Measurements from ENCODE around the gene FCGR1A.
A peak's percentile ranks its signal among the peaks of the same experiment; 100 is the strongest.
"Not testable (repeated sequence)": the region's sequence is repeated elsewhere in the genome, so short reads cannot be mapped to it uniquely, and the experiment has no call there.

The FCGR1A gene

GRCh38 chr1:149804417-149805080 lies 22.1 kb downstream of the FCGR1A start:
- H3K9me3 ChIP-seq (ENCODE audit: control insufficient read depth in 5 of 5, low read length in 5 of 5); H3K4me3 ChIP-seq (ENCODE audit: low read depth in 1 of 5, low read length in 5 of 5); H3K4me1 ChIP-seq (ENCODE audit: control insufficient read depth in 5 of 5, insufficient read depth in 5 of 5, low read length in 5 of 5); H3K9ac ChIP-seq (ENCODE audit: low read length in 5 of 5); H3K36me3 ChIP-seq (ENCODE audit: control insufficient read depth in 5 of 5, insufficient read depth in 5 of 5, low read length in 5 of 5); H3K27me3 ChIP-seq (ENCODE audit: control insufficient read depth in 5 of 5, insufficient read depth in 4 of 5, low read length in 5 of 5); H3K27ac ChIP-seq (ENCODE audit: low read depth, low read length): not testable (repeated sequence)

DNA sequence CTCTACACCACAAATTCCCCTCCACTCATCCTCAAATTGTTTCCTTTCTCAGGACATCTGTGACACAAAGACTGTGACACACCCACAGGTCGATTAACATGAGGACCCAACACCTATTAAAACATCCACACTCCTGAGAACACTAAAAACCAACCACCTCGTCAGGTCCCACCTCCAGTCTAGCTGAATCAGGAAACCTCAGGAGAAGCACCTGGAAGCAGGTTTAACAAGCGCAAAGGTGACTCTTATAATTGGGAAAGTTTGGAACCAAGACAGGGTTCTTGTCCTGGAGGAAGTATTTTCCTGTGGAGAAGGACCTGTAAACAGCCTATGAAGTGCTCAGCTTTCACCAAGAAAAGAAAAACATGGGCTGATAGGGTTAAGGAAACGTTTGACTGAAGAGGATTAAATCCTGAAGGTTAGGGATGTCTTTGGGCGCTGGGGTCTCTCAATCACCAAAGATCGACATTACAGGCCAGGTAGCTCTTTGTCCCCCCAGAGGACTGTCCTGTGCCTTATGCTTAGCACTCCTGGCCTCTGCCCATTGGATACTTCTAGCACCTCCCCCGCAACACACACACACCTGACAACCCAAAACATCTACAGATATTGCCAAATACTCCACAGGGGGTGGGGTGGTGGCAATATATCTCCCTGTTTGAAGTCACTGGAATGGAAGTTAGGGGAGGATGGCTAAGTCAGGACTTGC lies 28.4 kb downstream of the FCGR1A start:
- not testable (repeated sequence) for H3K9me3 ChIP-seq (ENCODE audit: control insufficient read depth in 5 of 5, low read length in 5 of 5); H3K4me1 ChIP-seq (ENCODE audit: control insufficient read depth in 5 of 5, insufficient read depth in 5 of 5, low read length in 5 of 5); H3K9ac ChIP-seq (ENCODE audit: low read length in 5 of 5); H3K27ac ChIP-seq (ENCODE audit: low read depth, low read length); H3K27me3 ChIP-seq (ENCODE audit: control insufficient read depth in 5 of 5, insufficient read depth in 4 of 5, low read length in 5 of 5); H3K4me3 ChIP-seq (ENCODE audit: low read depth in 1 of 5, low read length in 5 of 5); H3K36me3 ChIP-seq (ENCODE audit: control insufficient read depth in 5 of 5, insufficient read depth in 5 of 5, low read length in 5 of 5)

DNA sequence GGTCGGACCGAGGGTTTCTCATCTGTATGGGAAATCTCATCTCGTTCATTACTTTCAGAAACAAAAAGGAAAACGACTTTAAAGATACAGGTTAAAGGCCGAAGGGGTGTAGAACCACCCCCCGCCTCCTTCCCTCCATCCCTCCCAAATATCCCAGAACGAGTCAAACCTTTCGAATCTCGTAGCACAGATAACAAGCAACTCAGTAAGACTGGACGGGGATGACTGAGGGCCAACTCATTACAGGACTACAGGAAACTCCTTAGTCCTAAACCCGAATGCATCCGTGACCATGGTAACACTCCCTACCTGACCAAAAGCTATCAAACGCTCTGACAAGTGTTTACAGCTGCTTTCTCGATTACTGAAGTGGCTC lies 29.0 kb downstream of the FCGR1A start:
- not testable (repeated sequence) for H3K9me3 ChIP-seq (ENCODE audit: control insufficient read depth in 5 of 5, low read length in 5 of 5); H3K9ac ChIP-seq (ENCODE audit: low read length in 5 of 5); H3K36me3 ChIP-seq (ENCODE audit: control insufficient read depth in 5 of 5, insufficient read depth in 5 of 5, low read length in 5 of 5); H3K27ac ChIP-seq (ENCODE audit: low read depth, low read length); H3K27me3 ChIP-seq (ENCODE audit: control insufficient read depth in 5 of 5, insufficient read depth in 4 of 5, low read length in 5 of 5); H3K4me1 ChIP-seq (ENCODE audit: control insufficient read depth in 5 of 5, insufficient read depth in 5 of 5, low read length in 5 of 5)
- H3K4me3 ChIP-seq (ENCODE audit: low read depth in 1 of 5, low read length in 5 of 5): peak overlapping the region in 2 of 5 donors; percentile 22 to 29

DNA sequence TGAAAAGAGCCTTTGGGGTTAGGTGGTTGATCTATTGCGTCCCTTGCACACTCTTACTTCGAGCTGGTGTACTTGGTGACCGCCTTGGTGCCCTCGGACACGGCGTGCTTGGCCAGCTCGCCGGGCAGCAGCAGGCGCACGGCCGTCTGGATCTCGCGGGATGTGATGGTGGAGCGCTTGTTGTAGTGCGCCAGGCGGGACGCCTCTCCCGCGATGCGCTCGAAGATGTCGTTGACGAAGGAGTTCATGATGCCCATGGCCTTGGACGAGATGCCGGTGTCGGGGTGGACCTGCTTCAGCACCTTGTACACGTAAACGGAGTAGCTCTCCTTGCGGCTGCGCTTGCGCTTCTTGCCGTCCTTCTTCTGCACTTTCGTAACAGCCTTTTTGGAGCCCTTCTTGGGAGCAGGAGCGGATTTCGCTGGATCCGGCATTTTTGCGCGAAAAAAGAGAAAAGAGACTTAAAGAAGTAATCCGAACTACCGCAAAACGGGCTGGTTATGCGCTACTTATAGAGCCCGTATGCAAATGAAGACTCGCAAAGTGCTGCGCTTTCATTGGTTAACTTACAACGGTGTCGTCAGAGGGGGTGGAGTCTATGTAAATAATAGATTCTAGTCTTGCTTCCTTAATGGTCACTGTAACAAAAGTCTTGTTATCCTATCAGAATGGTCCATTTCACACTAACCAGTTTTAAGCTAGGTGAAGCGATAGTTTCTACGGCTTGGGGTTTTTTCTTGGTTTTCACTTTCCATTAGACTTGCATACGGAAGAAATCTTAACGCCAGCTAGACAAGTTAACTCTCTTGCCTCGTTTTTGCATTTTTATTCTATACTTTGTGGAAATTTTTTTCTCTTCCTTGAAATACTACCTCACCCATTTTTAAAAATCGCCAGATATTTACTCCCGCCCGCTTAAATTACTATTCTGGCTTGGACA lies 29.7 kb downstream of the FCGR1A start:
- H3K4me1 ChIP-seq (ENCODE audit: control insufficient read depth in 5 of 5, insufficient read depth in 5 of 5, low read length in 5 of 5); H3K9me3 ChIP-seq (ENCODE audit: control insufficient read depth in 5 of 5, low read length in 5 of 5); H3K9ac ChIP-seq (ENCODE audit: low read length in 5 of 5); H3K36me3 ChIP-seq (ENCODE audit: control insufficient read depth in 5 of 5, insufficient read depth in 5 of 5, low read length in 5 of 5); H3K27ac ChIP-seq (ENCODE audit: low read depth, low read length); H3K27me3 ChIP-seq (ENCODE audit: control insufficient read depth in 5 of 5, insufficient read depth in 4 of 5, low read length in 5 of 5): not testable (repeated sequence)
- peak overlapping the region; percentile 54 to 69 (median 62) for H3K4me3 ChIP-seq (ENCODE audit: low read depth in 1 of 5, low read length in 5 of 5)

DNA sequence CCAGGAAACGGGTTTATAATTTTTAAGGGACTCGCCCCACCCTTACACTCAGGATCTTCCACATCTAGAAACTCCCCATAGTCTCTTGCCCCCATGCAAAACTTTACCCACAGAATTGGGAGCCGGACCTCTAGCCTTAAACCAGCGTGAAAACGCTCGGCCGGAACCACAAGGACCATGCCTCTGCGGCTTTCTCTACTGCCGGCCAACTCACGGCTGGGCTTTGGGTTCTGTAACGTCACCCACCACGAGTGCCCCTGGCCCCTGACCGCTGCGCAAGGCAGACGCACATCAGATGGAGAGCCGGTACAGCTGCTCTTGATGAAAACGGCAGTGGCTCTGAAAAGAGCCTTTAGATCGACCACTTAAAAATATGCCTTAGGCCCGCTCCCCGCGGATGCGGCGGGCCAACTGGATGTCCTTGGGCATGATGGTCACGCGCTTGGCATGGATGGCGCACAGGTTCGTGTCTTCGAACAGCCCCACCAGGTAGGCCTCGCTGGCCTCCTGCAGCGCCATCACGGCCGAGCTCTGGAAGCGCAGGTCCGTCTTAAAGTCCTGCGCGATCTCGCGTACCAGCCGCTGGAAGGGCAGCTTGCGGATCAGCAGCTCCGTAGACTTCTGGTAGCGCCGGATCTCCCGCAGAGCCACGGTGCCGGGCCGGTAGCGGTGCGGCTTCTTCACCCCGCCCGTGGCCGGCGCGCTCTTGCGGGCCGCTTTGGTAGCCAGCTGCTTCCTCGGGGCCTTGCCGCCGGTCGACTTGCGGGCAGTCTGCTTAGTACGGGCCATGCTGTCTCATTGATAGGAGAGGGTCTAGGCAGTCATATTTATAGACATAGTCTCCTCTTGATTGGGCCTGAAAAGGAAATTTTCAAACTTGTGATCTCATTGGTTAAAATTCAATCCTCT lies 30.7 kb downstream of the FCGR1A start:
- H3K4me3 ChIP-seq (ENCODE audit: low read depth in 1 of 5, low read length in 5 of 5): peak overlapping the region in 4 of 5 donors; percentile 37 to 56 (median 47)
- H3K27ac ChIP-seq (ENCODE audit: low read depth, low read length); H3K9ac ChIP-seq (ENCODE audit: low read length in 5 of 5); H3K9me3 ChIP-seq (ENCODE audit: control insufficient read depth in 5 of 5, low read length in 5 of 5); H3K27me3 ChIP-seq (ENCODE audit: control insufficient read depth in 5 of 5, insufficient read depth in 4 of 5, low read length in 5 of 5); H3K36me3 ChIP-seq (ENCODE audit: control insufficient read depth in 5 of 5, insufficient read depth in 5 of 5, low read length in 5 of 5); H3K4me1 ChIP-seq (ENCODE audit: control insufficient read depth in 5 of 5, insufficient read depth in 5 of 5, low read length in 5 of 5): not testable (repeated sequence)

- not testable (repeated sequence) for H3K4me3 ChIP-seq (ENCODE audit: low read depth in 1 of 5, low read length in 5 of 5); H3K27me3 ChIP-seq (ENCODE audit: control insufficient read depth in 5 of 5, insufficient read depth in 4 of 5, low read length in 5 of 5); H3K9ac ChIP-seq (ENCODE audit: low read length in 5 of 5); H3K9me3 ChIP-seq (ENCODE audit: control insufficient read depth in 5 of 5, low read length in 5 of 5); H3K36me3 ChIP-seq (ENCODE audit: control insufficient read depth in 5 of 5, insufficient read depth in 5 of 5, low read length in 5 of 5); H3K27ac ChIP-seq (ENCODE audit: low read depth, low read length); H3K4me1 ChIP-seq (ENCODE audit: control insufficient read depth in 5 of 5, insufficient read depth in 5 of 5, low read length in 5 of 5)
Measured at GRCh38 chr1:149820387-149820786, 37.9 kb downstream of the FCGR1A start.

DNA sequence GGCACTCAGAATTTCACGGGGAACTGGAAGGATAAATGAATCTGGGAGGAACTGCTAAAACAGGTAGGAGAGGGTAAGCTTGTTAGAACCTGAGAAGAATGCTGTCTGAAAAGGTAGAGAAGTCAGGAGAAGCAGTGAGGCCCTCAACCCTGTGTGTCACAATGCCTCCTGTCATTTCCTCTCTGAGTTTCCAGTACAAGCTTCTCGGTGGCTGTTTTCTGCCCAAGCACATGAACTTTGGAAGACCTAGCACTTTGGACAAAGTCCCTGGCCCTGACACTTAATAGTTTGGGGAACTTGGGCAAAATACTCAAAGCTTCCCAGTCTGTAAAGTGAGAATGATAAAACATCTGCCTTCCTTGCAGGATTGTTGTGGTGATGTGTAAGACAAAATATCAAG lies 44.1 kb downstream of the FCGR1A start:
- H3K27me3 ChIP-seq (ENCODE audit: control insufficient read depth in 5 of 5, insufficient read depth in 4 of 5, low read length in 5 of 5); H3K4me3 ChIP-seq (ENCODE audit: low read depth in 1 of 5, low read length in 5 of 5); H3K9ac ChIP-seq (ENCODE audit: low read length in 5 of 5); H3K4me1 ChIP-seq (ENCODE audit: control insufficient read depth in 5 of 5, insufficient read depth in 5 of 5, low read length in 5 of 5); H3K36me3 ChIP-seq (ENCODE audit: control insufficient read depth in 5 of 5, insufficient read depth in 5 of 5, low read length in 5 of 5); H3K27ac ChIP-seq (ENCODE audit: low read depth, low read length); H3K9me3 ChIP-seq (ENCODE audit: control insufficient read depth in 5 of 5, low read length in 5 of 5): not testable (repeated sequence)

DNA sequence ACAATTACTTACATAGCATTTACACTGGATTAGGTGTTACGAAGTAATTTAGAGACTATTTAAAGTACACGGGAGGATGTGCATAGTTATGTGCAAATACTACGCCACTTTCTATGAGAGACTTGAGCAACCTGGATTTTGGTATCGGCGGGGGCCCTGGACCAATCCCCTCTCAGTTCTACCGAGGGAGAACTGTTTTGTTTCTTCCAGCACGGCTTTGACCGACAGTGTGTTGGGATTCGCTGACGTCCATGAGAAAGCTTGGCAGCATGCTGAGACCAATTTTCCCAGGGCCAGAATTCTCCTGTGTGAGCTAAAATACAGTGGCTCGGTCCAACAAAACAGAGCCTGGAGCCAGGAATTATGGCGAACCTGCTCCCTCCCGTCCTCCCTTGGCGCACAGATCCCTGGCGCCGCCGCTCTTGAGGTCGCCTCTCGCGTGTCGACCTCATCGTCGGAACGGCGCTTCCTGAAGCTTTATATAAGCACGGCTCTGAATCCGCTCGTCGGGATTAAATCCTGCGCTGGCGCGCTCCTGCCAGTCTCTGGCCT lies 49.3 kb downstream of the FCGR1A start:
- not testable (repeated sequence) for H3K9me3 ChIP-seq (ENCODE audit: control insufficient read depth in 5 of 5, low read length in 5 of 5); H3K4me1 ChIP-seq (ENCODE audit: control insufficient read depth in 5 of 5, insufficient read depth in 5 of 5, low read length in 5 of 5); H3K27ac ChIP-seq (ENCODE audit: low read depth, low read length); H3K9ac ChIP-seq (ENCODE audit: low read length in 5 of 5); H3K4me3 ChIP-seq (ENCODE audit: low read depth in 1 of 5, low read length in 5 of 5); H3K36me3 ChIP-seq (ENCODE audit: control insufficient read depth in 5 of 5, insufficient read depth in 5 of 5, low read length in 5 of 5); H3K27me3 ChIP-seq (ENCODE audit: control insufficient read depth in 5 of 5, insufficient read depth in 4 of 5, low read length in 5 of 5)

DNA sequence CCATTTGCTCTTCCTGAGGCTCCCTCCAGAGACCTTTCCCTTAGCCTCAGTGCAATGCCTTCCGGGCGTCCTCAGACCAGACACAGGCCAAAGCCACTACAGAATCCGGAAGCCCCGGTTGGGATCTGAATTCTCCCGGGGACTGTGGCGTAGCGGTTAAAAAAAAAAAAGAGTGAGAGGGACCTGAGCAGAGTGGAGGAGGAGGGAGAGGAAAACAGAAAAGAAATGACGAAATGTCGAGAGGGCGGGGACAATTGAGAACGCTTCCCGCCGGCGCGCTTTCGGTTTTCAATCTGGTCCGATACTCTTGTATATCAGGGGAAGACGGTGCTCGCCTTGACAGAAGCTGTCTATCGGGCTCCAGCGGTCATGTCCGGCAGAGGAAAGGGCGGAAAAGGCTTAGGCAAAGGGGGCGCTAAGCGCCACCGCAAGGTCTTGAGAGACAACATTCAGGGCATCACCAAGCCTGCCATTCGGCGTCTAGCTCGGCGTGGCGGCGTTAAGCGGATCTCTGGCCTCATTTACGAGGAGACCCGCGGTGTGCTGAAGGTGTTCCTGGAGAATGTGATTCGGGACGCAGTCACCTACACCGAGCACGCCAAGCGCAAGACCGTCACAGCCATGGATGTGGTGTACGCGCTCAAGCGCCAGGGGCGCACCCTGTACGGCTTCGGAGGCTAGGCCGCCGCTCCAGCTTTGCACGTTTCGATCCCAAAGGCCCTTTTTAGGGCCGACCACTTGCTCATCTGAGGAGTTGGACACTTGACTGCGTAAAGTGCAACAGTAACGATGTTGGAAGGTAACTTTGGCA lies 50.0 kb downstream of the FCGR1A start:
- H3K4me1 ChIP-seq (ENCODE audit: control insufficient read depth in 5 of 5, insufficient read depth in 5 of 5, low read length in 5 of 5); H3K4me3 ChIP-seq (ENCODE audit: low read depth in 1 of 5, low read length in 5 of 5); H3K36me3 ChIP-seq (ENCODE audit: control insufficient read depth in 5 of 5, insufficient read depth in 5 of 5, low read length in 5 of 5); H3K9me3 ChIP-seq (ENCODE audit: control insufficient read depth in 5 of 5, low read length in 5 of 5); H3K27ac ChIP-seq (ENCODE audit: low read depth, low read length); H3K27me3 ChIP-seq (ENCODE audit: control insufficient read depth in 5 of 5, insufficient read depth in 4 of 5, low read length in 5 of 5); H3K9ac ChIP-seq (ENCODE audit: low read length in 5 of 5): not testable (repeated sequence)

All from subcutaneous abdominal adipose tissue (tissue), 5 donors.